Lower leg skin (tissue), 4 donors: ENCODE data around the gene DYRK3. TPM values are rescaled to one million over a fixed set of nuclear protein-coding genes. Genes with fewer than 3 reads are reported as not detected.

Experiments
- DNase-seq, 2 donors: peaks; one replicate each; pipeline ENCODE4 v3.0.0-alpha.2; 2019; ENCODE audit warnings: low spot score in 2 of 2
- H3K4me3 ChIP-seq: fragments of 200-600 bp; sonication (generic); 2 replicates; pipeline ENCODE4 v1.5.1; 2017; ENCODE audit warnings: mild to moderate bottlenecking, low read depth; ENCODE audit not compliant: poor library complexity, severe bottlenecking
- CTCF ChIP-seq, 3 donors: fragments of 450-650 bp; IDR thresholded peaks; one replicate each; pipeline ENCODE4 v1.5.1; 2016; ENCODE audit warnings: antibody characterized with exemption in 3 of 3, mild to moderate bottlenecking in 3 of 3, moderate library complexity in 2 of 3
- POLR2A ChIP-seq, 2 donors: fragments of 450-650 bp; IDR thresholded peaks; one replicate each; pipeline ENCODE4 v1.6.1; 2016 to 2017; ENCODE audit warnings: antibody characterized with exemption in 2 of 2, mild to moderate bottlenecking in 1 of 2, moderate library complexity in 1 of 2
- WGBS, 2 donors: methylation state at CpG; one replicate each; pipeline ENCODE4 v1.1.5; 2018; 5-methylcytosine and 5-hydroxymethylcytosine counted together
- intact Hi-C: fragments of 100-400 bp; cut with DNase I; formaldehyde crosslinking; loops from one replicate; pipeline ENCODE4 v1.15.0; 2023; ENCODE audit warnings: low total_unique reads
- total RNA-seq, 4 donors: library from RNA; depleted of rRNA; stranded (reverse); fragments of >200 nt; gene quantifications; one replicate each; pipeline ENCODE4 v1.1.0, GENCODE V29; 2016

The DYRK3 gene
- total RNA-seq, 4 donors from 2014 or later: 1.4 to 4.7 (median 3.2) TPM

- TF ChIP-seq CTCF (IDR thresholded peaks at IDR 0.05) (no peak), POLR2A (IDR thresholded peaks at IDR 0.05) (no peak)
- DNase-seq: no peak
- no peak overlapping the region for H3K4me3 ChIP-seq
- intact Hi-C loops: no loop called here
Observed at GRCh38 chr1:206647224-206647623, 11.9 kb downstream of the DYRK3 start.

- no peak overlapping the region for H3K4me3 ChIP-seq
- TF ChIP-seq POLR2A (IDR thresholded peaks at IDR 0.05) (no peak), CTCF (IDR thresholded peaks at IDR 0.05) (no peak)
- intact Hi-C loops: no loop called here
- WGBS, 2 donors: 84 to 93% methylated on average over 5 of the region's 5 CpGs
- DNase-seq: peak in 1 of 2 donors; percentile 1
Observed at GRCh38 chr1:206649261-206649921, 14.1 kb downstream of the DYRK3 start.

- TF ChIP-seq CTCF (IDR thresholded peaks at IDR 0.05): no peak
- TF ChIP-seq POLR2A (IDR thresholded peaks at IDR 0.05): no peak
- intact Hi-C loops: no loop called here
- 95 to 96% methylated on average over 3 of the region's 3 CpGs for WGBS, 2 donors
- H3K4me3 ChIP-seq: no peak overlapping the region
- DNase-seq: no peak
Observed at GRCh38 chr1:206651014-206651413, 15.7 kb downstream of the DYRK3 start.

- intact Hi-C loops: no loop called here
- TF ChIP-seq CTCF (IDR thresholded peaks at IDR 0.05) (no peak), POLR2A (IDR thresholded peaks at IDR 0.05) (no peak)
- H3K4me3 ChIP-seq: no peak overlapping the region
- DNase-seq: peak in 1 of 2 donors; percentile 20
- 80 to 88% methylated on average over 5 of the region's 5 CpGs for WGBS, 2 donors
Observed at GRCh38 chr1:206651958-206652890, 16.9 kb downstream of the DYRK3 start.

- no peak for TF ChIP-seq CTCF (IDR thresholded peaks at IDR 0.05)
- TF ChIP-seq POLR2A (IDR thresholded peaks at IDR 0.05): no peak
- no peak for DNase-seq
- H3K4me3 ChIP-seq: no peak overlapping the region
- WGBS, 2 donors: 44 to 58% methylated on average over 7 of the region's 7 CpGs
- intact Hi-C loops: no loop called here
Observed at GRCh38 chr1:206653715-206654459, 18.6 kb downstream of the DYRK3 start.
